Stimulated activated CD8-positive, alpha-beta memory T cell treated with anti-CD3 and anti-CD28 coated beads, Interleukin-15, amount 100 ng/mL, for 24 hours (primary cell): ENCODE measurements around the gene EEFSEC.

Experiments used
- DNase-seq: peaks from one replicate; pipeline ENCODE4 v3.0.0-alpha.2; 2020; ENCODE audit warnings: low read depth

Gene EEFSEC

DNA sequence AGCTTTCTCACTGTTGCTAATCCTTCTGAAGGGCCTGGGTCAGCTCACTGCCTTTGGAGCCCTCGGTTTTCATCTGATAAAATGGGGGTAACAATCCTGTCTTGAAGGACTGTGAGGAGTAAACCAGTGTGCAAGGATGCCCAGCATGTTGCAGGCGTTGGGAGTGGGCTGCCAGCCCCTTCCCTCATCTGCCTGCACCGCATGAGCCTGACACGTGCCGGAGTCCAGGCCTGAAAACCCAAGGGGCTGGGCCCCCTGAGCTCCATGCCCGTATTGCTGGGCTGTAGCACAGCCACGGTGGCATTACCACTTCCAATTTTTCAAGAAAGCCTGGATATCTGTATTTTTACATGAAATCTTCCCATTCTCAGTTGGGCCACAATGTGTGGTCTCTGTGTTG is 215.3 kb downstream of the EEFSEC start:
- no peak for DNase-seq

- no peak for DNase-seq
Observed at GRCh38 chr3:128369121-128369703, 215.9 kb downstream of the EEFSEC start.

DNA sequence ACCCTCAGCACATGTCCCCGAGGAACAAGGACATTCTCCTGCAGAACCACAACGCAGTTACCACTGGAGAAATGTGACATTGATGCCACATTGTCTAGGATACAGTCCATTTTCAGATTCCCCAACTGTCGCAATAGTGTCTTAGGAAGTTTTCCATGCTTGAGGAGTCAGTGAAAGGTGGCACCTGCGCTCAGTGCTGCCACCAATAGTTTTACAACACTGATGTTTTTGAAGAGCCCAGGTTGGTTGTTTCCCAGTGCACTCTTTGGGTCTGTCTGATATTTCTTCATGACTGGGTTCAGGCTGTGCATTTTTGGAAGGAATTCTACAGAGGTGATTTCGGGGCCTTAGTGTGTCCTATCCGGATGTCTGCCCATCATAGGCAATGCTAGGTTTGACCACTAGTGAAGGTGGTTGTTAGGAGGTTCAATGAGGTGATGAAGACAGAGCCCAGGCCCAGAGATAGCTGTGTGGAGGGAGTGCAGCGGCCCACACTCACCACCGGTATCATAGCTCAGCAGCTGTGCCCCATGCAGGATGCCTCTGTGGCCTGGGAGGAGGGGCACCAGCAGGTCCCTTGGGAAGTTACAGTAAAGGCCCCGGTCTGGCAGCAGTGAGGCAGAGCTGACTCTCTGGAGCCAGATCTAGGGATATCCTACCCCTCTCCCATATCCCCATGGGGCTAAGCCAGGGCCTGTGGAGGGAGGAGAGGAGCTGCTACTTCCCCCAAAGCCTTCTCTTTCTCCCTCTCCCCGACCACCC is 216.8 kb downstream of the EEFSEC start:
- DNase-seq: no peak

DNA sequence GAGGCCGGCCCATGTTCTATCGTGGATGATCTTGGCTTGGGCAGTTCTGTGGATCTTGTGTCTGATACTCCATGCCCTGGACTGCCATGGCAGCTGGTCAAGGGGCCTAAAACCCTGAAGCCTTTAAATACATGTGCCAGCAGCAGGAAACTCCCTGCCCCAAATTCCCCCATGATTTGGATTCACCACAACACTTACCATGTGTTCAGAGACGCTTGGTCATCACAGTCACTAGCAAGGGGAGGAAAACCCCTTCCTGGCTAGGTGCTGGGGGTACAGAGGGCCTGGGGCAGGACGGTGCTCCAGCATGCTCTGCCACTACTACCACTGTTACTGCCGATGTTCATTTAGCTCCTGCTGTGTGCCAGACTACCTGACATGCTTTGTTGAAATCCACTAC is 219.0 kb downstream of the EEFSEC start:
- DNase-seq: no peak

DNA sequence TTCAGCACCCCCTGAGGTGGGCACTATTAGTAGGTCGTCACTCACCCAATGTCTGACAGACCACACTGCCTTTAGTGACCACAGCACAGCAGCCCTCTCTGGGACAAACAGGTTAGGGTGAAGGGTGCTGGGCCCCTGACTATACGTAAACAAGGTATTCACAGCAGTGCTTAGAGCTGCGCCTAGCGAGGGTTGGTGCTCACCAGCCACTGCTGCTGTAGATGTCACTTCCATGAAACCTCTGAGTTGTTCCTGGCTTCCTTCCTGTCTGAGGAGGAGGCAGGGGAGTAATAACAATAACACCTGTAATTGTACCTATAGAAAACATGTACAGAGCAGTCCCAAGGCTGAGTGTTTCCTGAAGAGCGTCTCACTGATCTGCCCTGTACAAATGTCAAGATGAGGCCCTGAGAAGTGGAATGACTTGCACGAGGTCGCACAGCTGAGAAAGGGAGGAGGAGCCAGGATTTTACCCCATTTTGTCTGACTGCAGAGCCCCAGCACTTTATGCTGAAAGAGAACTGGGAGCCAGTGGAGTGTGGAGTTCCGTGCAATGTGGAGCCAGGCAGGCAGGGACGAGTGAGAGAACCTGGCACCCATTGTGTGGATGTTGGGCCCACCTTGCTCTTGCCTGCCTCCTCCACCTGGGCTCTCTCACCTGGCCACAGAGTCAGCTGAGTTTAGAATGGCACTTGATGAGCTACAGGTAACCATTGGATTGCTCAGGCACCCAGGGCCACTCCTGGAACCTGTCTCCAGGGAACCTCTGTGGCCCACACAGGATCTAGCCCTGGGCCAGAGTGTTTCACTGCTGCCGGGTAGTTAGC is 219.6 kb downstream of the EEFSEC start:
- DNase-seq: no peak

GRCh38 chr3:128374746-128375445 is 221.6 kb downstream of the EEFSEC start:
- DNase-seq: no peak

DNA sequence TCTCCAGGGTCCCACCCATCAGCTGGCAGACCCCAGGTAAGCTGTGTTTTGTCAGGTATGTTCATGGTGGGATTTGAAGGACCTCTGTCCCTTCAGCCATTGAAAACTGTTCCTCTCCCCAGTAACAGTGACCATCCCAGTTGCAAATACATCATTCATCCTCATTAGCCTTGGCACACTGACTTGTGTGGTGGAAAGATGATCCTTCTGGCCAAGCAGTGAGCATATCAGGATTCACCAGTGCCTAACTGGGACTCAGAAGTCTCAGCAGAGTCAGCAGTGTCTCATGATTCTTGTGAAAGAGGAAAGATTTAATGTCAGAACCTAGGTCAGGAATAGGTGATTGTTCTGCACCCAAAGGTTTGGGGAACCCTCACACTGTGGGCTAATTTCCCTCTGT is 223.2 kb downstream of the EEFSEC start:
- DNase-seq: no peak

DNA sequence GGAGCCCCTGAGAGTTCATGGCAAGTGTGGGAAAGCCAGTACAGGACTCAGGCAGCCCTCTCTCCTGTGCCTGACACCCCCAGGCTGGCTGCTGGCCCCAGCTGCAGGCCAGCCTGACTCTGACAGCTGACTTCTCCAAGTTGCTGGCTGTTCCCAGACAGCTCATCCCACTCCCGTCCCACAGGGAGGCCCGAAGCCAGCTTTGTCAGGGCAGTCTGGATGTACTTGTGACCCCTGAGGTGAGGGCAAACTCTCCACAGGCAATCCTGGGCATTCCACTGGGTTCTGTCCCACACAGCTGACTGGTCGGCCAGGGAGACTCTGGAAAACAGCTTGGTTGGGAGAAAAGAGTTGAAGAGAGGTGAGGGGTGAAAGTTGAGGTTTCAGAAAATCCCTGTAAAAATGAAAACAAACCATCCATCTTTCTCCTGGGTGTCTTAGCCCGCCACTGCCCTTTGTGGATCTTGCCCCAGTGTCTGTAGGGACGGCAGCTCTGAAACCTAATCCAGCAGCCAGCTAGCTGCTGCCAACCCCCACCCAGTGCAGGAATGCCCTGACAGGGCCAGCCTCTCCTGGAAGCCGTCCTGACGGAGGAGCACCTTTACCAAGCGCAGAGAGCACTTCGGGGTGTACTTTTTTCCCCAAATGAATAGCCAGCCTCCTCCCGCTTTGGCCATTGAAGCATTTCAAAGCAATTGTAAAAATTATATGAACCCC is 225.5 kb downstream of the EEFSEC start:
- DNase-seq: no peak

GRCh38 chr3:128379367-128380160 is 226.3 kb downstream of the EEFSEC start:
- no peak for DNase-seq

DNA sequence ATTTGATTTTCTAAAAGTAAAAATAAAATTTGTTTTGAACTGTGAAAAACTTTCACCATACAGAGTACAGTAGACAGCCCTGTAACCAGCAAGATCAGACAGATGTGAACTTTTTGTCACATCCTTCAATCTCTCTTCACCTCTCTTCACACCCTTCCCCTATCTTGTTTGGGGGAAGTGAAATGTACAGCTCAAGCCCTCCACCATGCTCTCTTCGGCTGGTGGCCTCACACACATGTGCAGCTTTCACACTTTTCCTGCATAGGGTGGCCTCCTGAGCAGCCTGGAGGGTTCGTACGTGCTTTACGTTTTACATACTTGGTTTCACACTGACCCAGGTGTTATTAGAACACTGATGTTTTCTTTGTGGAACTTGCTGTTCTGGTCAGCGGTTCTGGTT is 227.0 kb downstream of the EEFSEC start:
- DNase-seq: no peak

DNA sequence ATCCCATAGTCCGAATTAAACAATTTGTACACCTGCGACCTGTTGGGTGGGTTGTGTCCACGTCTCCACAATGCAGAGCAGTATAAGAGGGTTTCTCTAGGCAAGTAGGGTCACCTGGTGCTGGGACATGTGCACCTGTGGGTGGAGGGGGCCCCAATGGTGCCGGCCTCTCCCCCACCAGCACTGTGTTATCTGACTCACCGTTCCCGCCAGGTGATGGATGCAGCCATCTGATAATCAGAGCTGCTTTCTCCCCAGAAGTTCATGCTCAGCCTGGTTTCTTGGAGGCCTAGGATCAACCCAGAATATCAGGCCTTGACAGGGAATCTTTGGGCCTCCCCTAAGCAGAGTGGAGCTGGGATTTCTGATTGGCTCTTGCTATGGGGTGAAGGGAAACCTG is 227.4 kb downstream of the EEFSEC start:
- no peak for DNase-seq

DNA sequence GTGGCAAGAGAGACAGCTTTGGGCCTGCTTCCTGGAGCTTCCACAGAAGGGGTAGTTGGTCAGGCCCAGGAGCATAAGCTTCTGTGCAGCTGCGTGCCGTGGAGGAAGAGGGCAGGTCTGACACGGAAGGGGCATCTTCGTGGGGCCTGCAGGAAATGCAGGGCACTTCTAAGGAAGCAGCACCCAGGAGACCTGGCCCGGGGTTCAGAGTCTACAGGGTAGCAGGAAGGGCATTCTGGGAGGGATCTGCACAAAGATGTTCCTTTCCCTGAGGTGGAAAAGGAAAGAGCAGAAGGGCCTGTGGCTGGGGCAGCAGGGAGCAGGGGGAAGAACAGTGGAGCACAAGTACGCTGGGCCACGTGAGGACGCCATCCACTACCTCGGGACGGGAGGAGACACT is 228.3 kb downstream of the EEFSEC start:
- no peak for DNase-seq

GRCh38 chr3:128382221-128382807 is 229.0 kb downstream of the EEFSEC start:
- DNase-seq: no peak

GRCh38 chr3:128383316-128384235 is 230.3 kb downstream of the EEFSEC start:
- DNase-seq: peak; percentile 11

DNA sequence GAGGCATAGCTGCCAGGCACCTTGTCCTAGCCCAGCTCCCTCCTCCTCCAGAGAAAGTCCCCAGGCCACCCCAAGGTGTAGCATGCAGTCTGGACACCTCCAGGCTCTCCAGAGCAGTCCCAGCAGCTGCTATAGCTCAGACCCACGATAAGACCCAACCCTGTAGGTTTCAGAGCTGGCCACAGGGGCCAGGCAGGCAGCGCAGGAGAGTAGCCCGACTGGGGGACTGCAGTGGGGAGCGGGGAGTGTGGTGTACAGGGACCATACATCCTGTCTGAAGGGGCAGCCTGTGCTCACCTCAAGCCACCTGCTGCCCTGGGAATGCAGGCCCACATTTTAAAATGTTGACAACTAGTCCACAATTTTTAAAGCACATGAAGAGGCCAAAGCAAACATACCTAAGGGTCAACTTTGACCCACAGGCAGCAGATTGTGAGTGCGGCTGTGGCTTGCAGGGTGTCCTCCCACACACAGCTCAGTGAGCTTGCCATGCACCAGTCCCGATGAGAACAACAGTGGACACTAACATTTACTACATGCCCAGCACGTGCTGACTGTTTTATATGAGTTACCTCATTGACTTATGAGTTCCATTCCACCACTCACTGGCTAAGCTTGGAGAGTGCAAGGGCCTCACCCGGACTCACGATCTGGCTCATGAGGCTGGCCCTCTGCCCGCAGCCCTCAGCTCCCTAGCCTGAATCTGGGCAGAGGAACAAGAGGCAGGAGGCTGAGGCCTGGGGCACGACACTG is 232.0 kb downstream of the EEFSEC start:
- DNase-seq: no peak

GRCh38 chr3:128388932-128389331 is 235.7 kb downstream of the EEFSEC start:
- no peak for DNase-seq

GRCh38 chr3:128390867-128391266 is 237.6 kb downstream of the EEFSEC start:
- DNase-seq: no peak

DNA sequence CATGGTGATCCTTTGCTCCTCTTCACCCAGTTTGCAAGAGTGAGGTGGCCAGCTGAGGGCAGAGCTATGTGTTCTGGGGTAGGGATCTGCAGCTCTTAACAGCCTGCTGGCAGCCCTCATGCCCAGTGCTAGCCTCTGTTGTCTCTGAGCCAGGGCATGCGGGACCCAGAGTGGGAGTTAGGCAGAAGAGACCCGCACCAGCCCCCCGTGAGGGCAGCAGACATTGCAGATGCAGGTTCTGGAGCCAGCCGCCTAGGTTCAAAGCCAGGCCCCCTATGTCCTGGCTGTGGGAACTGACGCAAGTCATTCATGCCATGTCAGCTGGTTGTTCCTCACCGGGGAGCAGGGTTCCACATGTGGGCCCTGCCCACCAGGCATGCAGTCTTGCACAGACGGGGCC is 238.7 kb downstream of the EEFSEC start:
- DNase-seq: no peak
